Lung (tissue), 12 donors: Measurements from ENCODE around the gene ATXN10. TPM values are rescaled to one million over a fixed set of nuclear protein-coding genes. Genes with fewer than 3 reads are reported as not detected.
A peak's percentile ranks its signal among the peaks of the same experiment; 100 is the strongest.

Experiments
- ATAC-seq: fragments of 200-7000 bp; cut with Tn5 transposase; one replicate; pipeline ENCODE4 v1.9.1; 2020; ENCODE audit warnings: moderate number of reproducible peaks; ENCODE audit not compliant: insufficient read depth, low FRiP score
- DNase-seq, 3 donors: peaks; one replicate each; pipeline ENCODE4 v3.0.0-alpha.2; 2013 to 2017
- H3K27ac ChIP-seq, 2 donors: one replicate each; pipeline ENCODE4 v1.5.1; 2013; ENCODE audit warnings: mild to moderate bottlenecking in 2 of 2, moderate library complexity in 2 of 2, control low read depth in 1 of 2, inconsistent platforms in 1 of 2, low read depth in 1 of 2, low read length in 1 of 2
- H3K27me3 ChIP-seq, 3 donors: one replicate each; pipeline ENCODE4 v1.5.1; 2013; ENCODE audit warnings: low read length in 2 of 3; ENCODE audit not compliant: control insufficient read depth in 3 of 3, insufficient read depth in 3 of 3
- H3K36me3 ChIP-seq, 4 donors: one replicate each; pipeline ENCODE4 v1.5.1; 2013; ENCODE audit warnings: low read length in 4 of 4, mild to moderate bottlenecking in 1 of 4, moderate library complexity in 1 of 4; ENCODE audit not compliant: control insufficient read depth in 4 of 4, insufficient read depth in 4 of 4
- H3K4me1 ChIP-seq, 5 donors: one replicate each; pipeline ENCODE4 v1.5.1; 2013; ENCODE audit warnings: low read length in 5 of 5, mild to moderate bottlenecking in 2 of 5, moderate library complexity in 1 of 5; ENCODE audit not compliant: control insufficient read depth in 5 of 5, insufficient read depth in 5 of 5
- H3K4me3 ChIP-seq: one replicate; pipeline ENCODE4 v1.5.1; 2013; ENCODE audit warnings: mild to moderate bottlenecking, control low read depth, moderate library complexity
- H3K9ac ChIP-seq, 2 donors: one replicate each; pipeline ENCODE4 v1.5.1; 2013; ENCODE audit warnings: low read length in 2 of 2, control low read depth in 1 of 2; ENCODE audit not compliant: insufficient read depth in 1 of 2
- H3K9me3 ChIP-seq, 4 donors: one replicate each; pipeline ENCODE4 v1.5.1; 2013; ENCODE audit warnings: low read length in 3 of 4, mild to moderate bottlenecking in 1 of 4, moderate library complexity in 1 of 4; ENCODE audit not compliant: control insufficient read depth in 4 of 4, insufficient read depth in 3 of 4
- WGBS, 2 donors: extraction: QIAGEN DNeasy Blood & Tissue Kit; methylation state at CpG; one replicate each; pipeline ENCODE4 v1.1.7; 2013; 5-methylcytosine and 5-hydroxymethylcytosine counted together
- polyA plus RNA-seq, 2 donors: library from polyadenylated mRNA; stranded (reverse); fragments of 200-250 nt; gene quantifications; one replicate each; pipeline ENCODE4 v1.2.1, GENCODE V29; 2013
- total RNA-seq, 2 donors: library from RNA; depleted of rRNA in 1 of 2; stranded (reverse); fragments of >200 nt in 1 of 2; gene quantifications; one replicate each; pipeline ENCODE4 v1.2.1, GENCODE V29; 2014 to 2021
- TF ChIP-seq, protein P1 (sequence below): IDR thresholded peaks from 2 replicates; pipeline ENCODE4 v1.5.1; 2012; ENCODE audit warnings: mild to moderate bottlenecking; ENCODE audit errors: control extremely low read depth, extremely low read depth
- donor health status: control.
- donor health status: control.
- donor health status: Bipolar disorder and iron deficiency.
- donor health status: healthy.
- donor health status: DM: yes; HTN: yes; CAD: no.

Gene ATXN10
- total and polyA plus RNA-seq, 4 donors = 41.9 to 164 (median 92.2) TPM

DNA sequence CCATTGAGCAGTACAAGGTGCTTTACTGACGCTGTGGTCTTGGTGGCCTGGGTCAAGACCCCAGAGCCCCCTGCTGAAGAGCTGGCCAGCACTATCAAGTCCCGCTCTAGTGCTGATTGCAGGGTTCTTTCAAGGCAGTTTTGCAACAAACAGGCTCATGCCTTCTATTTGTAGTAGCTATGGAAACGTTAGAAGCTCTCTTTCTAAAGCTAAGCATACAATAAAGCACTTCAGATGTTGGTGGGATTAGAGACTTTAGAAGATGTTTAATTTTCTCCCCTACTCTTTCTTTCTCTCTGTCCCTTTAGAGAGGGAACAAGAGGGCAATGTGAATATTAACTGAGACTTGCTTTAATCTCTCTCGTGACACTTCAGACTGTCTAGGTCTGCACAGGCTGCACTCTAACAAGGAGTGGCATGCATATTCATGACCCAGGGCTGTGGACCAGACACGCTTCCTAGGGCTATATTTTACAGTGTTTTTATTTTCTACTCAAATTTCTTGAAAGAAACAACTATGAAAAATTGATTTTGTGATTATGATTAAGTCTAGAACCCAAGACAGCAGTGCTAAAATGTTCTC is 166.8 kb downstream of the ATXN10 start:
- TF ChIP-seq, protein P1, sequence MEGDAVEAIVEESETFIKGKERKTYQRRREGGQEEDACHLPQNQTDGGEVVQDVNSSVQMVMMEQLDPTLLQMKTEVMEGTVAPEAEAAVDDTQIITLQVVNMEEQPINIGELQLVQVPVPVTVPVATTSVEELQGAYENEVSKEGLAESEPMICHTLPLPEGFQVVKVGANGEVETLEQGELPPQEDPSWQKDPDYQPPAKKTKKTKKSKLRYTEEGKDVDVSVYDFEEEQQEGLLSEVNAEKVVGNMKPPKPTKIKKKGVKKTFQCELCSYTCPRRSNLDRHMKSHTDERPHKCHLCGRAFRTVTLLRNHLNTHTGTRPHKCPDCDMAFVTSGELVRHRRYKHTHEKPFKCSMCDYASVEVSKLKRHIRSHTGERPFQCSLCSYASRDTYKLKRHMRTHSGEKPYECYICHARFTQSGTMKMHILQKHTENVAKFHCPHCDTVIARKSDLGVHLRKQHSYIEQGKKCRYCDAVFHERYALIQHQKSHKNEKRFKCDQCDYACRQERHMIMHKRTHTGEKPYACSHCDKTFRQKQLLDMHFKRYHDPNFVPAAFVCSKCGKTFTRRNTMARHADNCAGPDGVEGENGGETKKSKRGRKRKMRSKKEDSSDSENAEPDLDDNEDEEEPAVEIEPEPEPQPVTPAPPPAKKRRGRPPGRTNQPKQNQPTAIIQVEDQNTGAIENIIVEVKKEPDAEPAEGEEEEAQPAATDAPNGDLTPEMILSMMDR = no peak
- peaks cover 0 to 18% (median 2%) of the 10 kb centered on the region in 5 donors for H3K4me1 ChIP-seq
- H3K27me3 ChIP-seq = no peaks in the 10 kb centered on the region
- H3K27ac ChIP-seq = no peak overlapping the region
- no peak for ATAC-seq
- 72 to 88% methylated on average over 5 of the region's 5 CpGs for WGBS, 2 donors
- no peak overlapping the region for H3K9ac ChIP-seq
- H3K9me3 ChIP-seq = no peaks in the 10 kb centered on the region
- peaks cover 6 to 18% (median 10%) of the 10 kb centered on the region in 4 donors for H3K36me3 ChIP-seq
- H3K4me3 ChIP-seq = no peak overlapping the region
- DNase-seq = peak in 2 of 3 donors; percentile 38 to 59

DNA sequence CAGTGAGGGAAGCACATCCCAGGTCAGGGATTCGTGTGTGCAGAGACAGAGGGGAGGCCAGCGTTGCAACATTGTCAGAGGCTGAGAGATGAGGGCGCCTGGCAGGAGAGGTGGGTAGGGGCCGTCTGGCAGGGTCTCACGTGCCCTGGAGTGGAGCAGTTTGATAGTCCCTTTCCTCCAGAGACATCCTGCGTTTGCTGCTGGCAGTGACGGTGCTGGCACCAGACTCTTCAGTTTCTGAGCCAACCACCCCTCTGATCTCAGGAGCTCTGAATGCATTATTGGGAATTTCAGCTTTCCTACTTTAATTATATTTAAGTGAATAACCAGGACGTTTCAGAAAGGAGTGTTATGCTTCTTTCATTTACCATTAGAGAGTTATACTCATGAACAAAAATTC is 168.8 kb downstream of the ATXN10 start:
- 79 to 83% methylated on average over 8 of the region's 8 CpGs for WGBS, 2 donors
- H3K4me3 ChIP-seq = no peak overlapping the region
- H3K4me1 ChIP-seq = peaks cover 0 to 26% (median 3%) of the 10 kb centered on the region in 5 donors
- ATAC-seq = no peak
- no peak for DNase-seq
- no peaks in the 10 kb centered on the region for H3K9me3 ChIP-seq
- H3K36me3 ChIP-seq = peaks cover 0 to 15% (median 10%) of the 10 kb centered on the region in 4 donors
- H3K9ac ChIP-seq = no peak overlapping the region
- H3K27ac ChIP-seq = no peak overlapping the region
- TF ChIP-seq, protein P1 = no peak
- no peaks in the 10 kb centered on the region for H3K27me3 ChIP-seq

DNA sequence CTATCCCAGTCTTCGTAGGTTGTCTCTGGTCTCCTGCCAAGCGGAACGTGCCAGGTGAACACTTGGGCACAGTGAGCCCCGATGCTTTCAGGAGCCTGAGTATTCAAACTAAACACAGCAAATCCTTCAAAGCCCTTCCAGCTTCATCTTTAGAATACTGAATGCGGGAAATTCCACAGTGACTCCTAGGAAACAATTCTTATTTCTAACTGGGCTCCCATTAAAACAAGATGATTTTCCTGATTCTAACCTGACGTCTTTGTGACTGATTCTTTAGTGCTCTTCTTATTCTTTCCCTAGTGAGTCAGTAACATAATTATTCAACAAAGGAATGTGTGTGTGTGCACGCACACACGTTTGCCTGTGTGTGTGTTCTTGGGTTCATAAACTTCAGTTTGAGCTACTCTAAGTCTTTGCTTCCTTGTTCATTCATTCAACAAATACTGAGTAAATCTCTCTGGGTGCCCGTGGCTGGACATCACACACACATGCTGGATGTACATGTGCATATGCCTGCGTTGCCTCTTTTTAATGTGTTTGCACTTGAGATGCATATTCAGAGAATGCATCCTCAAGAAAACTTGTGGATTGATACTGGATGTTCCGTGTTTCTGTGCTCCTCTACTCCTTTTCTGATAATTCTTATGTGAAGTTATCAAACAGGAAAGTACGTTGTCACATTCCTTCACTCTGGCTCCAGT is 170.8 kb downstream of the ATXN10 start:
- no peak overlapping the region for H3K4me3 ChIP-seq
- ATAC-seq (no peak), DNase-seq (no peak)
- H3K27ac ChIP-seq = no peak overlapping the region
- H3K9me3 ChIP-seq = no peaks in the 10 kb centered on the region
- peaks cover 0 to 26% (median 3%) of the 10 kb centered on the region in 5 donors for H3K4me1 ChIP-seq
- H3K27me3 ChIP-seq = no peaks in the 10 kb centered on the region
- peaks cover 0 to 15% (median 10%) of the 10 kb centered on the region in 4 donors for H3K36me3 ChIP-seq
- TF ChIP-seq, protein P1 = no peak
- WGBS, 2 donors = 86 to 89% methylated on average over 12 of the region's 12 CpGs
- H3K9ac ChIP-seq = no peak overlapping the region
